Mammary epithelial cell (primary cell): Measurements from ENCODE around the gene MXD3.

Source experiments
- CTCF ChIP-seq, 2 donors: IDR thresholded peaks in 1 of 2; conservative IDR thresholded peaks in 1 of 2; 2 replicates each; pipeline ENCODE4 v1.5.1; 2011 to 2012; ENCODE audit warnings: inconsistent platforms in 2 of 2, low read length in 2 of 2, mild to moderate bottlenecking in 2 of 2, control low read depth in 1 of 2, low read depth in 1 of 2; ENCODE audit not compliant: insufficient read depth in 1 of 2; ENCODE audit errors: extremely low read depth in 1 of 2
- EZH2 ChIP-seq: IDR thresholded peaks from 2 replicates; pipeline ENCODE4 v1.6.1; 2012; ENCODE audit warnings: low read length, inconsistent platforms, borderline replicate concordance

GRCh38 chr5:177356746-177357145, 45.0 kb upstream of the MXD3 start:
- TF ChIP-seq CTCF (conservative IDR thresholded peaks at IDR 0.05 in 1 of 2, IDR thresholded peaks at IDR 0.05 in 1 of 2; ENCODE audit: extremely low read depth in 1 of 2, insufficient read depth in 1 of 2, low read depth in 1 of 2, low read length in 2 of 2) (no peak), EZH2 (no peak)
